Astrocyte (in vitro differentiated cells and primary cell): ENCODE results near the gene ZBTB22. TPM values are rescaled to one million over a fixed set of nuclear protein-coding genes. Genes with fewer than 3 reads are reported as not detected.
A peak's percentile ranks its signal among the peaks of the same experiment; 100 is the strongest.

Source experiments
- DNase-seq: peaks from one replicate; pipeline ENCODE4 v3.0.0-alpha.2; 2010; ENCODE audit warnings: low read depth
- FAIRE-seq: peaks from 2 replicates; lab custom pipeline; 2011; peaks lifted over from hg19 to GRCh38; lab: Jason Lieb, UNC
- H2AFZ ChIP-seq: 2 replicates; pipeline ENCODE4 v1.6.0; 2012; ENCODE audit warnings: low read depth, low read length, inconsistent platforms
- H3K27ac ChIP-seq: 2 replicates; pipeline ENCODE4 v1.5.1; 2011; ENCODE audit warnings: low read depth, low read length, inconsistent platforms
- H3K27me3 ChIP-seq: 2 replicates; pipeline ENCODE4 v1.6.0; 2011; ENCODE audit warnings: low read length, inconsistent platforms; ENCODE audit not compliant: insufficient read depth
- H3K36me3 ChIP-seq: 2 replicates; pipeline ENCODE4 v1.5.1; 2011; ENCODE audit warnings: low read length, inconsistent platforms; ENCODE audit not compliant: insufficient read depth
- H3K4me1 ChIP-seq: 2 replicates; pipeline ENCODE4 v1.5.1; 2011; ENCODE audit warnings: low read length, inconsistent platforms; ENCODE audit not compliant: insufficient read depth
- H3K4me2 ChIP-seq: 2 replicates; pipeline ENCODE4 v1.6.0; 2012; ENCODE audit warnings: low read length, inconsistent platforms
- H3K4me3 ChIP-seq: 2 replicates; pipeline ENCODE4 v1.5.1; 2011; ENCODE audit warnings: low read depth, mild to moderate bottlenecking, low read length, inconsistent platforms; ENCODE audit not compliant: insufficient read depth
- H3K79me2 ChIP-seq: 2 replicates; pipeline ENCODE4 v1.6.0; 2012; ENCODE audit warnings: mild to moderate bottlenecking, low read length, inconsistent platforms; ENCODE audit not compliant: insufficient read depth
- H3K9ac ChIP-seq: 2 replicates; pipeline ENCODE4 v1.6.0; 2012; ENCODE audit warnings: mild to moderate bottlenecking, low read length, inconsistent platforms
- H3K9me3 ChIP-seq: 2 replicates; pipeline ENCODE4 v1.5.1; 2012; ENCODE audit warnings: low read depth, mild to moderate bottlenecking, low read length, inconsistent platforms; ENCODE audit not compliant: insufficient read depth
- H4K20me1 ChIP-seq: 2 replicates; pipeline ENCODE4 v1.6.0; 2012; ENCODE audit warnings: low read length, inconsistent platforms; ENCODE audit not compliant: insufficient read depth
- H3K27ac Mint-ChIP-seq: one replicate; pipeline ENCODE4 v1.8.0; 2021; ENCODE audit warnings: mild to moderate bottlenecking, mixed read lengths; ENCODE audit not compliant: unreplicated experiment
- H3K27me3 Mint-ChIP-seq: one replicate; pipeline ENCODE4 v1.8.0; 2021; ENCODE audit warnings: low read depth, mixed read lengths; ENCODE audit not compliant: unreplicated experiment
- H3K36me3 Mint-ChIP-seq: one replicate; pipeline ENCODE4 v1.8.0; 2021; ENCODE audit warnings: low read depth, mixed read lengths; ENCODE audit not compliant: unreplicated experiment
- H3K4me1 Mint-ChIP-seq: one replicate; pipeline ENCODE4 v1.8.0; 2021; ENCODE audit warnings: low read depth, mixed read lengths; ENCODE audit not compliant: unreplicated experiment
- H3K4me3 Mint-ChIP-seq: one replicate; pipeline ENCODE4 v1.8.0; 2021; ENCODE audit warnings: mild to moderate bottlenecking, moderate library complexity, mixed read lengths; ENCODE audit not compliant: unreplicated experiment
- H3K9me3 Mint-ChIP-seq: one replicate; pipeline ENCODE4 v1.8.0; 2021; ENCODE audit warnings: mild to moderate bottlenecking, mixed read lengths; ENCODE audit not compliant: unreplicated experiment
- CTCF ChIP-seq: IDR thresholded peaks from 2 replicates; pipeline ENCODE4 v1.5.1; 2011; ENCODE audit warnings: low read depth, mild to moderate bottlenecking, inconsistent platforms, low read length, moderate library complexity; ENCODE audit not compliant: insufficient read depth
- EZH2 ChIP-seq: IDR thresholded peaks from 2 replicates; pipeline ENCODE4 v1.6.1; 2012; ENCODE audit warnings: mild to moderate bottlenecking, low read length, inconsistent platforms; ENCODE audit not compliant: insufficient read depth
- total RNA-seq: library from RNA; stranded (reverse); gene quantifications from 2 replicates; pipeline ENCODE4 v1.2.1, GENCODE V29; 2021

The ZBTB22 gene
- total RNA-seq, 1 donor from 2014 or later = 13.1 TPM

DNA sequence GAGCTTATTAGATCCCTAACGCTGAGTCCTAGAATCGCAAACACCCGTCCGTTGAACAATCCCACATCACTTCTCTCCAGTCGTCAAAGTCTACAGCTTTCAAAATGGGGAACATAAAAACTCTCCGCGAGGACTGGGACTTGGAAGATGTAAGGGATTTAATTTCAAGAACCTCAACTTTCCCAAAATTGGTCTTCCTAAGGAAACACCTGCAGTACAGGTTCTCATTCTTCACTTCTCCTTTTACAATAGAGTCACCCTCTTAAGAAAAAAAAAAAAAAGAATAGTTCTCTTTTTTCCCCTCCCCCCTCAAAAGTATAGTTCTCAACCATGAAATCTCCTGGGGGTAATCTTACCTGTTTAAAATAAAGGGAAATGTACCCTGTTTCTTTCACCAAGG is 6.6 kb upstream of the ZBTB22 start:
- TF ChIP-seq EZH2 (no peak), CTCF (no peak)
- H3K9me3 Mint-ChIP-seq = no peaks in the 10 kb centered on the region
- DNase-seq (no peak), FAIRE-seq (no peak)
- H3K27me3 Mint-ChIP-seq = no peaks in the 10 kb centered on the region
- Histone ChIP-seq H3K9ac (no peak overlapping the region), H3K79me2 (peaks cover 37% of the 10 kb centered on the region), H3K4me2 (peak overlapping the region; percentile 92), H4K20me1 (peaks cover 9% of the 10 kb centered on the region), H3K9me3 (no peaks in the 10 kb centered on the region), H3K27ac (no peak overlapping the region), H2AFZ (no peak overlapping the region), H3K27me3 (no peaks in the 10 kb centered on the region), H3K4me1 (peaks cover 37% of the 10 kb centered on the region), H3K36me3 (peaks cover 19% of the 10 kb centered on the region), H3K4me3 (peak overlapping the region; percentile 82)
- peaks cover 6% of the 10 kb centered on the region for H3K36me3 Mint-ChIP-seq
- no peak overlapping the region for H3K27ac Mint-ChIP-seq
- peak overlapping the region; percentile 99 for H3K4me3 Mint-ChIP-seq
- peaks cover 18% of the 10 kb centered on the region for H3K4me1 Mint-ChIP-seq

DNA sequence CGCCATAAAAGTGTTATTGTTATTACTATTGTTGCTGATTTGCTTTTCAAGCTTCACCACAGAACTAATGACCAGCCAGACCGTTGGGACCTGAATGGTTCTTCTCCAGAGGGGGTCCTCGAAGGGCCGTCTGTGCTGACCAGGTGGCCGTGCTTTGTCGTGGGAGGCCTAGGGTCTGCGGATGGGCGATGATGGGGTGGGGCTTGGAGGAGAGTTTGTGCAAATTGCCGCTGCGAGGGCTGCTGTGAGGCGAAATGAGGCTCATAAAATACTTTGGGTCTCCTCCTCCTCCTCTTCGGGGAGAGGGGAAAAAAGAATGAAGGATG is 6.0 kb upstream of the ZBTB22 start:
- peak overlapping the region; percentile 92 for H2AFZ ChIP-seq
- H3K4me3 ChIP-seq = peak overlapping the region; percentile 82
- peaks cover 24% of the 10 kb centered on the region for H3K36me3 ChIP-seq
- peak overlapping the region; percentile 86 for H3K9ac ChIP-seq
- Mint-ChIP-seq H3K27me3 (no peaks in the 10 kb centered on the region), H3K36me3 (peaks cover 6% of the 10 kb centered on the region), H3K4me1 (peaks cover 21% of the 10 kb centered on the region), H3K4me3 (peak overlapping the region; percentile 99), H3K9me3 (no peaks in the 10 kb centered on the region), H3K27ac (no peak overlapping the region)
- H3K27ac ChIP-seq = no peak overlapping the region
- peak overlapping the region; percentile 92 for H3K4me2 ChIP-seq
- peaks cover 40% of the 10 kb centered on the region for H3K79me2 ChIP-seq
- no peaks in the 10 kb centered on the region for H3K9me3 ChIP-seq
- TF ChIP-seq CTCF = no peak
- TF ChIP-seq EZH2 = no peak
- peaks cover 9% of the 10 kb centered on the region for H4K20me1 ChIP-seq
- FAIRE-seq (no peak), DNase-seq (no peak)
- peaks cover 42% of the 10 kb centered on the region for H3K4me1 ChIP-seq
- no peaks in the 10 kb centered on the region for H3K27me3 ChIP-seq

DNA sequence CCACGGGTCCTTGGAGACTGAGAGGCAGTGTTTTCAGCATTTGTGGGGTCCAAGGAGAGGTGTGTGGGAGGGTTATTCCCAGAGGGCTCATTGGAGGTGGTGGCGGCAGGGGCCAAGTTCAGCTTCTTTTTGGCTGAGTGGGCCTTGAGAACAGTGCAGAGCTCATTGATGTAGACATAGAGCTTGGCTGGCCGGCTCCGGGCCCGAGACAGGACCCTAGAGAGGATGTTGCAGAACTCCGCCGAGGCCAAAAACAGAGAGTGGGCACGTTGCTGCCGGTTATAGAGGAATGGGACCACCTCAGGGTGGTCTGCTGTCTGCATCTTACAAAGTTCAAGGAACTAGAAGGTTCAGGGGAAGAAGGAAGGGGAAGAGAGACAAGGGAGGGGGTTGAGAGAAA is 3.7 kb upstream of the ZBTB22 start:
- Histone ChIP-seq H3K27ac (peak overlapping the region; percentile 81), H3K36me3 (peaks cover 27% of the 10 kb centered on the region), H4K20me1 (peaks cover 14% of the 10 kb centered on the region), H3K9ac (peak overlapping the region; percentile 86), H3K9me3 (no peaks in the 10 kb centered on the region), H3K79me2 (peaks cover 50% of the 10 kb centered on the region), H3K27me3 (no peaks in the 10 kb centered on the region), H2AFZ (no peak overlapping the region), H3K4me2 (peak overlapping the region; percentile 92), H3K4me1 (peaks cover 53% of the 10 kb centered on the region), H3K4me3 (peak overlapping the region; percentile 82)
- no peaks in the 10 kb centered on the region for H3K9me3 Mint-ChIP-seq
- H3K27me3 Mint-ChIP-seq = no peaks in the 10 kb centered on the region
- peak overlapping the region; percentile 80 for H3K4me3 Mint-ChIP-seq
- FAIRE-seq (no peak), DNase-seq (no peak)
- H3K4me1 Mint-ChIP-seq = peaks cover 23% of the 10 kb centered on the region
- H3K27ac Mint-ChIP-seq = no peak overlapping the region
- no peak for TF ChIP-seq CTCF
- no peak for TF ChIP-seq EZH2
- peaks cover 8% of the 10 kb centered on the region for H3K36me3 Mint-ChIP-seq
